ENCODE data around the gene USH1C.

USH1C gene

DNA sequence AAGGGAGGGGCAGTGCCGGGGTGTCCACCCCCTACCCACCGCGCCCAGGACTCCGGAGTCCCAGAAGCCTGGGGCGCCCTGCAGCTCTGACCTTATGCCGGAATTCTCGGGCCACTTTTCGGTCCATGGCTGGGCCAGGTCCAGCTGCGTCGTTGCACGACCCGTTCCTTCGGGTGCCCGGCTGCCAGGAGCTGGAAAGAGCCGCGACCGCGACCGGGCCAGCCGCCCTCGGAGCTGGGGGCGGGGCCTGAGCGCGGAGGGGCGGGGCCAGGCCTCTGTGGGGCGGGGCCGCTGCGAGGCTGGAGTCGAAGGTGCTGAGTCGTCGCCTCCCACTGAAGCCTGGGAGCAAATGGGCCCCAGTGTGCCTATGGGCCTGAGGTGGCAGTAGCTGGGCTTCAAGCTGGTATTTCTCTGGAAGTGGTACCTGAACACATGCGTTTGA is at the start of gene USH1C:
Gene USH1C (minus strand): TSS at position 236 of the 442 bp plus-strand sequence. CDS start 109 bp downstream, at position 127.
- peak in 1 of 3 experiments; percentile 34 for DNase-seq (ENCODE audit: low read depth in 3 of 3)

GRCh38 chr11:17593466-17594245 is 49.4 kb upstream of the USH1C start:
- no peak for DNase-seq (ENCODE audit: low read depth in 3 of 3)

GRCh38 chr11:17591293-17591692 is 47.1 kb upstream of the USH1C start:
- DNase-seq (ENCODE audit: low read depth in 3 of 3), result no peak

GRCh38 chr11:17590463-17590862 is 46.2 kb upstream of the USH1C start:
- no peak for DNase-seq (ENCODE audit: low read depth in 3 of 3)

GRCh38 chr11:17588721-17589120 is 44.5 kb upstream of the USH1C start:
- no peak for DNase-seq (ENCODE audit: low read depth in 3 of 3)

- no peak for DNase-seq (ENCODE audit: low read depth in 3 of 3)
Observed at GRCh38 chr11:17588166-17588565, 44.0 kb upstream of the USH1C start.

DNA sequence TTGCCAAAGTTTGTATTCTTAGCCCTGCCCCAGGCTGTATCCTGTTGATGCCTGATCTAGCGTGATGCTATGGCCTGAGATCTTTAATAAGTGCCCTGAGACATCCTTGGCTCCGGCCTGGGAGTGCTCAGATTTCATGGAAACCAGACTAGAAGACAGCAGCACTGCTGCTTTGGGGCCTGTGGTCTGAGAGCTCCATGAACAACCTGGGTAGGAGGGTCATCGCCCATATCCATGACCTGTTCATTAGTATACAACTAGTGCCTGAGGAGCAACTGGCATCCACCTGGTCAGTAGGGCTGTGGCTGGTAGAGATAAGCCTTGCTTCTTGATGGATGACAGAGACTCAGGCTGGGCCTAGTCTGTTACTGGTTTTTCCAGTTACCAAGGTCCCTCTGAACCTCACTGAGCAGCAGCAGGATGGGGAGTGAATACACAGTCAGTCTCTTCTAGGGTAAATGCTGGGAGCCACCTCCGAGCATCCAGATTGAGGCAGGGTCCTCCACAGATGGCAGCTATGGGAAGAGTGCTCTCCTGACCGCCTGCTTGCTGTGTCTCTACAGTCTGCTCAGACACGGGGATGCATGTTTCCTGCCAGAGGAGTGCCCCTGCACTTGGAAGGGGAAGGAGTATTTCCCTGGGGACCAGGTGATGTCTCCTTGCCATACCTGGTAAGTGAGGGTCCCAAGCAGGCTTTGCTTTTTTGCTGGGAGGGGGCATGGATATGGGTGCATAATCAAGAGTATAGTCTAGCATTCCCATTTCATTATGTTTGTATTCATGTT is 41.9 kb upstream of the USH1C start:
- DNase-seq (ENCODE audit: low read depth in 3 of 3), result no peak

- no peak for DNase-seq (ENCODE audit: low read depth in 3 of 3)
Observed at GRCh38 chr11:17581732-17582053, 37.5 kb upstream of the USH1C start.

- DNase-seq (ENCODE audit: low read depth in 3 of 3), result no peak
Observed at GRCh38 chr11:17581036-17581731, 37.0 kb upstream of the USH1C start.

GRCh38 chr11:17580271-17580670 is 36.1 kb upstream of the USH1C start:
- DNase-seq (ENCODE audit: low read depth in 3 of 3), result no peak

- no peak for DNase-seq (ENCODE audit: low read depth in 3 of 3)
Observed at GRCh38 chr11:17579451-17579850, 35.2 kb upstream of the USH1C start.

DNA sequence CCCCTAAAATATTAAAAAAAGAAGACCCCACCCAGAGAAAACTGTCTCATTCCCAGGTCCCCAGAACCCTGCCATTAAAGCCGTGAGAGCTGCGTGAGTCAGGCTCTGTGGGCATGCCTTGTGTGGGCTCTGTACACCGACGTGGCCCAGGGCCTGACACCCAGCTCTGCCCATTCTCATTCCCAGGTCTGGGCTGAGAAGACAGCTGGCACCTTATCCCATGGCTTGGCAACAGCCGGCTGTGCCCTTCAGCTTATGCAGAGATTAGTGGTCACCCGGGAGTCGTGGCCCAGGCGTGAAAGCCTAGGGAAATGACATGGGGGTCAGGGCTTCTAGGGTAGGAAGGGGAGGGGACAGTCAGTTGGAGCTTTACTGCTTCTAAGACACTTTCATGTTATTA is 34.7 kb upstream of the USH1C start:
- DNase-seq (ENCODE audit: low read depth in 3 of 3), result no peak

- no peak for DNase-seq (ENCODE audit: low read depth in 3 of 3)
Observed at GRCh38 chr11:17578296-17578695, 34.1 kb upstream of the USH1C start.

DNA sequence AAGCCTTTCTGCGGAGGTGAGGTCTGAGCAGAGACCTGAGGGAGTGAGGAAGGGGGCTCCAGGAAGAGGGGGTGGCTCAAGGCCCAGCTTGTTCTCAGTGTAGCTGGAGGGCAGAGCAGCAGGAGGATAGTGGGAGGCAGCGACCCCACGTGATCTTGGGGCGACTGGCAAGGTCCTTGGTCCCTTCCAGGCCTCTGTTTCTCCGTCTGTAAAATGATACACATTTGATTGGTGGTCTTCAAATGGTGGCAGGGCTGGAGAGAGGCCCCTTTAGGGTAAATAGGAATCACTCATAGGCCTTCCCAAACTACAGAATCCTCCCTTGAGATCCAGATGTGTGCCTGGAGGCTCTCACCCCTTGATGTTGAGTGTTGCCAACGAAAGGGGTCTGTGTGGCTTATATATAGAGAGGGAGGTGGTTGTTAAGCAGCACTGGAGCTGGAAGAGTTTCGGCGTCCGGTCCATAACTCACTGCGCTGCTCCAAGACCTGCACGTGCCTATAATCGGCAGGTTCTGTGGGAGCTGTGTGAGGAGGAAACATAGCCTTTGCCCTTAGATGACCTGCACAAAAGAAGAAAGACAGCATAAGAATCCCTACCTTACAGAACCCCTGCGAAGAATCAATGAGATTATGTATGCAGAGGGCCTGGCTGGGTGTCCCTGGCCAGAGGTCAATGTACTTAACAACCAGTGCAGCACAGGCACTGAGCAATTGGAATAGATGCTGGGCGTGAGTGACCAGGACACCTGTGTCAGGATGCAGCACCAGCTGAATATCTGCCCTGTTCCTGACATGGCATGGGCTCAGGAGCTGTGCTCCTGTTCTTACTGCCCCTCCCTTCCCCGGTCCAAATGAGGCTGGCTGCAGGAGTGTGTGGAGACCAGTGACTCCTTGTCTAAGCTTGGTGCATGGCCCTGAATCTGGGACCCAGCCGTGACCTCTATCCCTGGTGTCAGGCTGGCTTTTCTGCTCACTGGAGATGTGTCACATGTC is 31.5 kb upstream of the USH1C start:
- DNase-seq (ENCODE audit: low read depth in 3 of 3), result no peak

DNA sequence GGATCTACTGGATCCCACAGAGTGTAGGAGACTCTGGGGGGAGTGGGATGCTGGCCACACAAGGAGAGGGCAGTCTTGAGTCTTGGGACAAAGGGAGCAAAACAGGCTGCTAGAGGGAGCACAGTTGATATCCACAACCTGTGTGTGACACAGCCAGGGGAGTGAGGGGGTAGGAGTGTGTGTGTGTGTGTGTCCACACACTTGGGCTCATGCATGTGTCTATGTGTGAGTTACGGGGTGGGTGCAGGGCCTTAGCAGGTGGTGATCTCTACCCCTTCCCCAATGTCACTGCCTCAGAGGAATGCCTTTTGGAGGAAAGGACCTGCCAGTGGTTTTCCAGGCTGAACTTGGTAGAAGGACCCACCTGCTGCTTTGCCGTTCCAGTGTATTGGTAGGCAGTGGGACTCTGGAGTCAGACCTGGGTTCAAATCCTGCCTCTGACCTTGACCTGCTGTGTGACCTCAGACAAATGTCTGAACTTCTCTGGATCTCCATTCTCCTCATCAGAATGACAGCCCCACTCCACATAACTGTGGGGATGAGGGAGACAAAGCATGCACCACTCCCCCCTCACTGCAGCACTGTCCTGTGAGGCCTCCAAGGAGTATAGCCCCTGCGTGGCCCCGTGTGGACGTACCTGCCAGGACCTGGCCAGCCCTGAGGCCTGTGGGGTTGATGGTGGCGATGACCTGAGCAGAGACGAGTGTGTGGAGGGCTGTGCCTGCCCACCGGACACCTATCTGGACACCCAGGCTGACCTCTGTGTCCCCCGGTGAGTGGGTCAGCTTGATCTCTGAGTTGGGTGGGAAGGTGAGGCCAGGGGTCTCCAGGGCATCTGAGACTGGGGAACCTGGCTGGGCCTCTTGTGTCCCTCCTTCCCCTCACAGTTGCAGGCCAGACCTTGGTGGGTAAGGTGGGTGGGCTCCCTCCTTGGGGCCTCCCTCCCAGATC is 30.2 kb upstream of the USH1C start:
- no peak for DNase-seq (ENCODE audit: low read depth in 3 of 3)

DNA sequence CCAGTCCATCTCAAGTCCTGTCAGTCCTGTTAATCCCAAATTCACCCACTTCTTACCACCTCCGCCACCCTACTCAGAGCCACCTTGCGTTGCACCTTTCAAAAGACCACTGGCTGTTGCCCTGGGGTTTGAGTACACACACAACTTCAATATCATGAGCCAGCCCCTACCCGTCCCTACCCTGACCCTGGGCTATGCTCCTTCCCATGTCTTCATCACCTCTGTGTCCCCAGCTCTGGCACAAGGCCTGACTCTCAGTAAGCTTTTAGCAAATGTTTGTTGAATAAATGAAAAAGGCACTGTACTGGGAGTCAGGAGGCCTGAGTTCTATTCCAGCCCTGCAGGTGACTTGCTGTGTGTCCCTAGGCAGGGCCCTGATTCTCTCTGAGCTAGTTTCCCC is 29.3 kb upstream of the USH1C start:
- DNase-seq (ENCODE audit: low read depth in 3 of 3), result no peak

GRCh38 chr11:17572791-17573460 is 28.7 kb upstream of the USH1C start:
- no peak for DNase-seq (ENCODE audit: low read depth in 3 of 3)

DNA sequence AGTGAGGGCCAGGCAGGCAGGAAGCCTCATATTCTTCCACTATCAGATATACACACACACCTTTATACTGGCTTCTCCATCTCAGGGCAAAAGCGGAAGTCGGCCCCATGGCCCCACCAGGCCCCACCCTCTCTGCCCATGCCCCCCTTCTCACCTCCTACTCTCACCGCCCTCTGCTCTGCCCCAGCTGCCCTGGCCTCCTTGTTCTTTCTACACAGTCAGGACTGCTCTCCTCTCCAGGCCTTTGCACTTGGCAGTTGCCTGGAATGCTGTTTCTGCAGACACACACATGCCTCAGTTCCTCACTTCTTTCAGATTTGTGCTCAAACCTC is 28.1 kb upstream of the USH1C start:
- DNase-seq (ENCODE audit: low read depth in 3 of 3), result no peak

GRCh38 chr11:17571431-17572358 is 27.5 kb upstream of the USH1C start:
- no peak for DNase-seq (ENCODE audit: low read depth in 3 of 3)
